HepG2 (cell line): Measurements from ENCODE around the gene SLC23A2. TPM values are rescaled to one million over a fixed set of nuclear protein-coding genes. Genes with fewer than 3 reads are reported as not detected.

ENCODE experiments used
- ATAC-seq: fragments of 200-7000 bp; cut with Tn5 transposase; 3 replicates; pipeline ENCODE4 v1.9.1; 2020; ENCODE audit warnings: mild to moderate bottlenecking, moderate library complexity
- BruUV-seq: library from RNA; stranded (reverse); fragments of 400-500 nt; replicated peaks from 2 replicates; lab custom pipeline; 2021; lab: Mats Ljungman, UMichigan
- CTCF ChIA-PET: fragments of 300-600 bp; formaldehyde crosslinking; extraction: SDS; loops from one replicate; lab custom pipeline; 2021; ENCODE audit warnings: low total read pairs, inconsistent platforms, low intra/inter-chr PET ratio; lab: Yijun Ruan, JAX
- POLR2A ChIA-PET: fragments of 350-600 bp; sonication (Branson Sonifier 250); formaldehyde crosslinking; loops from one replicate; lab custom pipeline; 2020; ENCODE audit warnings: antibody characterized with exemption, inconsistent platforms; lab: Yijun Ruan, JAX
- DNase-seq: peaks from one replicate; pipeline ENCODE4 v3.0.0-alpha.2; 2015; ENCODE audit warnings: low spot score
- FAIRE-seq: peaks from 3 replicates; lab custom pipeline; 2011; peaks lifted over from hg19 to GRCh38; lab: Jason Lieb, UNC
- H2AFZ ChIP-seq: one replicate; pipeline ENCODE4 v1.6.1; 2011; ENCODE audit warnings: low read length, inconsistent platforms
- H3K27ac ChIP-seq: fragments of 300-600 bp; 3 replicates; pipeline ENCODE4 v1.8.0; 2011; ENCODE audit warnings: mixed run types, mild to moderate bottlenecking, mixed read lengths, low read length, inconsistent platforms; ENCODE audit not compliant: insufficient read depth; ENCODE audit errors: extremely low read length
- H3K27me3 ChIP-seq, 2 experiments: fragments of 200-600 bp in 1 of 2; 2 replicates in 1 of 2; 3 replicates in 1 of 2; pipeline versions ENCODE4 v1.6.0 to v1.8.0; 2011; ENCODE audit warnings: low read length in 2 of 2, mild to moderate bottlenecking in 2 of 2, moderate library complexity in 2 of 2, inconsistent platforms in 1 of 2; ENCODE audit not compliant: insufficient read depth in 2 of 2, control insufficient read depth in 1 of 2
- H3K36me3 ChIP-seq, 2 experiments: fragments of 200-600 bp in 1 of 2; replicated peaks in 1 of 2; 2 replicates in 1 of 2; 3 replicates in 1 of 2; pipeline versions ENCODE4 v1.5.1 to v1.8.0; 2011; ENCODE audit warnings: low read length in 2 of 2, inconsistent platforms in 1 of 2; ENCODE audit not compliant: insufficient read depth in 2 of 2, control insufficient read depth in 1 of 2
- H3K4me1 ChIP-seq: 2 replicates; pipeline ENCODE4 v1.5.1; 2012; ENCODE audit warnings: low read length, inconsistent platforms; ENCODE audit not compliant: insufficient read depth
- H3K4me2 ChIP-seq: 2 replicates; pipeline ENCODE4 v1.6.0; 2011; ENCODE audit warnings: low read depth, low read length, inconsistent platforms
- H3K4me3 ChIP-seq, 3 experiments: fragments of 200-600 bp in 1 of 3; sonication (generic), shearing (Covaris generic) in 1 of 3; replicated peaks in 1 of 3; 2 replicates each; pipeline ENCODE4 v1.5.1; 2011 to 2016; ENCODE audit warnings: low read length in 3 of 3, inconsistent platforms in 2 of 3, low read depth in 2 of 3, mild to moderate bottlenecking in 2 of 3, control low read depth in 1 of 3, mixed read lengths in 1 of 3; ENCODE audit not compliant: insufficient read depth in 1 of 3
- H3K79me2 ChIP-seq: one replicate; pipeline ENCODE4 v1.6.1; 2011; ENCODE audit warnings: low read length, inconsistent platforms; ENCODE audit not compliant: insufficient read depth
- H3K9ac ChIP-seq: 2 replicates; pipeline ENCODE4 v1.6.0; 2011; ENCODE audit warnings: mild to moderate bottlenecking, low read depth, low read length, inconsistent platforms; ENCODE audit not compliant: insufficient read depth
- H3K9me3 ChIP-seq: 2 replicates; pipeline ENCODE4 v1.5.1; 2012; ENCODE audit warnings: mild to moderate bottlenecking, low read length
- H4K20me1 ChIP-seq: 2 replicates; pipeline ENCODE4 v1.6.0; 2011; ENCODE audit warnings: inconsistent platforms, mild to moderate bottlenecking, low read length, moderate library complexity; ENCODE audit not compliant: insufficient read depth
- ASH2L ChIP-seq: fragments of 300-600, 200-600 bp; sonication (generic); IDR thresholded peaks from 2 replicates; pipeline ENCODE4 v1.7.0; 2017; ENCODE audit warnings: low read depth, mild to moderate bottlenecking, moderate library complexity, mixed read lengths, low read length; ENCODE audit not compliant: insufficient read length
- HNF1B ChIP-seq: sonication (generic); formaldehyde crosslinking; IDR thresholded peaks from 2 replicates; pipeline ENCODE4 v1.5.1; 2020; ENCODE audit warnings: mild to moderate bottlenecking, moderate library complexity, missing genetic modification reagents
- MAFF ChIP-seq: IDR thresholded peaks from 2 replicates; pipeline ENCODE4 v1.6.1; 2011; ENCODE audit warnings: low read depth, low read length, improper control_type of control experiment
- MTERF4 ChIP-seq: sonication (generic); formaldehyde crosslinking; IDR thresholded peaks from 2 replicates; pipeline ENCODE4 v1.8.0; 2023; ENCODE audit warnings: mild to moderate bottlenecking, missing genetic modification reagents
- NFATC3 ChIP-seq: sonication (generic); formaldehyde crosslinking; IDR thresholded peaks from 2 replicates; pipeline ENCODE4 v1.5.1; 2020; ENCODE audit warnings: mild to moderate bottlenecking, missing genetic modification reagents
- THAP8 ChIP-seq: sonication (generic); formaldehyde crosslinking; IDR thresholded peaks from 2 replicates; pipeline ENCODE4 v1.5.1; 2020; ENCODE audit warnings: missing genetic modification reagents, mild to moderate bottlenecking, borderline replicate concordance
- ZFP90 ChIP-seq: sonication (generic); formaldehyde crosslinking; IDR thresholded peaks from 2 replicates; pipeline ENCODE4 v1.8.0; 2022; ENCODE audit warnings: missing genetic modification reagents, mild to moderate bottlenecking, inconsistent platforms, borderline replicate concordance
- ZMYM2 ChIP-seq: sonication (generic); formaldehyde crosslinking; IDR thresholded peaks from 2 replicates; pipeline ENCODE4 v1.8.0; 2022; ENCODE audit warnings: mild to moderate bottlenecking, missing genetic modification reagents
- ZNF44 ChIP-seq: sonication (generic); formaldehyde crosslinking; IDR thresholded peaks from 2 replicates; pipeline ENCODE4 v1.5.1; 2020; ENCODE audit warnings: mild to moderate bottlenecking, missing genetic modification reagents
- WGBS: methylation state at CpG from one replicate; pipeline ENCODE4 v1.1.6; 2017; ENCODE audit warnings: low lambda C conversion rate; 5-methylcytosine and 5-hydroxymethylcytosine counted together
- in situ Hi-C: cut with HindIII; loops from 2 replicates; pipeline ENCODE4 v1.10.0; 2017; ENCODE audit warnings: low pct_unique_long_range_greater_than_20kb; ENCODE audit not compliant: extremely low pct_ligation_motif_present
- intact Hi-C: fragments of 100-400 bp; cut with micrococcal nuclease; formaldehyde crosslinking; loops from one replicate; pipeline ENCODE4 v1.10.0; 2022; ENCODE audit not compliant: unreplicated experiment
- polyA plus RNA-seq, 8 experiments: library from polyadenylated mRNA; depleted of rRNA in 3 of 8; stranded (reverse) in 7 of 8; unstranded in 1 of 8; fragments of >200 nt; fragmentation: Illumina TruSeq in 4 of 8; extraction: Trizol in 4 of 8; gene quantifications; 2 replicates each; pipeline versions ENCODE4 v1.2.1 to v1.2.3, GENCODE V29; 2011 to 2016; ENCODE audit warnings: low read depth in 4 of 8, missing spikeins in 1 of 8, mixed read lengths in 1 of 8; ENCODE audit not compliant: insufficient read depth in 1 of 8
- total RNA-seq, 5 experiments: library from RNA; depleted of rRNA; stranded (reverse); fragments of >200 nt; fragmentation: Illumina TruSeq; extraction: Trizol; gene quantifications; 2 replicates each; pipeline ENCODE4 v1.2.3, GENCODE V29; 2016; ENCODE audit warnings: low read depth in 1 of 5

The SLC23A2 gene
- total and polyA plus RNA-seq, 2 of the 13 experiments (the other 11 are each of a cell fraction or from before 2014, with no cell fraction given): 42.2 to 51.2 TPM

- intact Hi-C loops: no loop called here
- BruUV-seq: no TSS peak
- DNase-seq (no peak), FAIRE-seq (no peak), ATAC-seq (no peak)
- H3K4me1 ChIP-seq: peaks cover 32% of the 10 kb centered on the region
- over 99% methylated on average over 4 of the region's 4 CpGs for WGBS
- TF ChIP-seq MTERF4 (CRISPR knock-in tag) (no peak), ZNF44 (no peak), ZMYM2 (CRISPR knock-in tag) (no peak), ASH2L (no peak), MAFF (no peak), HNF1B (no peak), ZFP90 (CRISPR knock-in tag) (no peak), NFATC3 (CRISPR knock-in tag) (no peak), THAP8 (CRISPR knock-in tag) (no peak)
- H3K27ac ChIP-seq: no peak overlapping the region
- H3K9ac ChIP-seq: no peak overlapping the region
- H4K20me1 ChIP-seq: no peaks in the 10 kb centered on the region; the same call in 1 of the 2 replicates
- no peak overlapping the region for H3K4me2 ChIP-seq
- ChIA-PET POLR2A (no interaction called here), CTCF (no interaction called here)
- H3K79me2 ChIP-seq: peaks cover 91% of the 10 kb centered on the region
- no peak overlapping the region for H3K4me3 ChIP-seq
- in situ Hi-C loops: no loop called here
- H3K27me3 ChIP-seq: no peaks in the 10 kb centered on the region
- no peak overlapping the region for H2AFZ ChIP-seq
- peaks cover 0 to 5% of the 10 kb centered on the region in 2 experiments; a peak in 1 of 5 replicates for H3K36me3 ChIP-seq
- H3K9me3 ChIP-seq: no peaks in the 10 kb centered on the region
Measured at GRCh38 chr20:4982281-4982680, 19.0 kb downstream of the SLC23A2 start.
